Psoas muscle (tissue), 8 donors: ENCODE data around the gene MNAT1. TPM values are rescaled to one million over a fixed set of nuclear protein-coding genes. Genes with fewer than 3 reads are reported as not detected.
"Not testable (repeated sequence)": the region's sequence is repeated elsewhere in the genome, so short reads cannot be mapped to it uniquely, and the experiment has no call there.

Experiments used
- ATAC-seq, 4 donors: fragments of 200-7000 bp; cut with Tn5 transposase; one replicate each; pipeline ENCODE4 v1.9.1; 2020; ENCODE audit warnings: moderate library complexity in 3 of 4, mild to moderate bottlenecking in 2 of 4
- DNase-seq, 2 donors: peaks; one replicate each; pipeline ENCODE4 v3.0.0-alpha.2; 2020
- H3K27ac ChIP-seq: fragments of 200-600 bp; one replicate; pipeline ENCODE4 v1.8.0; 2022
- H3K27me3 ChIP-seq, 3 donors: fragments of 200-600 bp in 1 of 3; one replicate each; pipeline versions ENCODE4 v1.6.1 to v1.8.0; 2013 to 2022; ENCODE audit warnings: low read length in 2 of 3, mild to moderate bottlenecking in 2 of 3, moderate library complexity in 1 of 3; ENCODE audit not compliant: insufficient read depth in 3 of 3
- H3K36me3 ChIP-seq, 2 donors: fragments of 200-600 bp in 1 of 2; one replicate each; pipeline versions ENCODE4 v1.6.1 to v1.8.0; 2013 to 2022; ENCODE audit warnings: low read depth in 1 of 2, mild to moderate bottlenecking in 1 of 2, moderate library complexity in 1 of 2; ENCODE audit not compliant: insufficient read depth in 1 of 2
- H3K4me1 ChIP-seq: fragments of 200-600 bp; one replicate; pipeline ENCODE4 v1.8.0; 2022
- H3K4me3 ChIP-seq: fragments of 200-600 bp; one replicate; pipeline ENCODE4 v1.8.0; 2022; ENCODE audit warnings: mild to moderate bottlenecking
- H3K9me3 ChIP-seq: fragments of 200-600 bp; one replicate; pipeline ENCODE4 v1.8.0; 2022
- CTCF ChIP-seq: fragments of 200-600 bp; IDR thresholded peaks from one replicate; pipeline ENCODE4 v1.8.0; 2022; ENCODE audit warnings: antibody characterized with exemption
- WGBS, 3 donors: extraction: QIAGEN DNeasy Blood & Tissue Kit; methylation state at CpG; one replicate each; pipeline versions ENCODE4 v1.1.6 to v1.1.7; 2013; 5-methylcytosine and 5-hydroxymethylcytosine counted together
- intact Hi-C, 2 donors: fragments of 100-400 bp; cut with DNase I; formaldehyde crosslinking; loops; one replicate each; pipeline versions ENCODE4 v1.11.0 to v1.14.2; 2022
- polyA plus RNA-seq, 3 donors: library from polyadenylated mRNA; stranded (reverse); fragments of 200-250 nt; gene quantifications; one replicate each; pipeline ENCODE4 v1.2.3, GENCODE V29; 2013
- total RNA-seq, 4 donors: library from RNA; stranded (reverse); fragmentation: NEBNext Ultra II Directional in 2 of 4; extraction: Animal tissue kit (Norgen Biotek cat#: 25700) in 2 of 4; gene quantifications; one replicate each; pipeline versions ENCODE4 v1.2.1 to v1.2.4, GENCODE V29; 2021 to 2023
- donor health status: healthy with polysubstance abuse.
- donor health status: DM: no; HTN: no; CAD: no; lungs with moderate emphysema.
- donor health status: Bipolar disorder and iron deficiency.
- donor health status: healthy.
- donor health status: DM: yes; HTN: yes; CAD: no.
- donor health status: DM: no; HTN: no; CAD: no.
- donor health status: DM: no; HTN: no; CAD: no.
- donor health status: DM: yes; HTN: yes; CAD: no.

The MNAT1 gene
- total and polyA plus RNA-seq, 7 donors = 24.0 to 74.3 (median 59.3) TPM

- Histone ChIP-seq H3K27me3 (no peaks in the 10 kb centered on the region), H3K36me3 (peaks cover 0 to 30% of the 10 kb centered on the region in 2 donors), H3K9me3 (no peaks in the 10 kb centered on the region), H3K4me3 (peak overlapping the region; percentile 96), H3K4me1 (peaks cover 30% of the 10 kb centered on the region), H3K27ac (peak overlapping the region; percentile 97)
- no peak for TF ChIP-seq CTCF
- WGBS, 3 donors = 0 to 2% (median 1%) methylated on average over 41 to 60 of the region's 60 CpGs
- peak; percentile 29 to 44 (median 34) for ATAC-seq
- intact Hi-C loops = loop anchor here (5.0 to 10.0 kb wide), 6 partner anchors 65 to 532 kb away; no protein-coding TSS in a partner anchor
- DNase-seq = peak; percentile 40 to 69
Observed at GRCh38 chr14:60722357-60723115, 12.0 kb upstream of the MNAT1 start.

DNA sequence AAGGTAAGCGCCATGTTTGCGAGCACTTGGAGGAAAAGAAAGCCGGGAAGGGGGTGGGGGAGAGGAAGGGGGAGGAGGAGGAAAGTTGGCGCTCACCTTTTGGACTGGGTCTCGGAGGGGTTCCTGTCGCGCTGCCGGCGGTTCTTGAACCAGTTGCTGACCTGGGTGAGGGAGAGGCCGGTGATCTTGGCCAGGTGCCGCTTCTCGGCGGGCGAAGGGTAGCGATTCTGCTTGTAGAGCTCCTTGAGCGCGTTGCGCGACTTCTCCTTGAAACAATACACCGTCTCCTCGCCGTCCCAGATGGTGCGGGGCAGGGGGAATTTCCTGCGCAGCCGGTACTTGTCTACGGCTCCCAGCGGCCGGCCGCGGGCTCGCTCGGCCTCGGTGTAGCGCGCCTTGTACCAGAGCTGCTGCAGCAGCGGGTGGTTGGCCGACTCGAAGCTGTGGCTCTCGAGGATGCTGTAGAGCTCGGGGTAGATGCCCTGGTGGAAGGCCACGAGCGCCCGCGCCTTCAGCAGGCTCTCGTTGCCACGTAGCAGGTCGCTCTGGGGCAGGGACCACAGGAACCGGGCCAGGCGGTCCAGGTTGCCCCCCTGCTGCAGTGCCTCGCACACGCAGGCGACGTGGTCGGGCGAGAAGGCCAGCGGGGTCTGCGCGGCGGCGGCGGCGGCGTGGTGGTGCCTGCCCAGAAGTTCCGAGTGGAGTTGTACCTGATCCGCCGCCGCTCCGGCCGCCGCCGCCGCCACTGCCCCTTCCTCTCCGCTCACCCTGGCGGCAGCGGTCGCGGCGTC, 11.2 kb upstream of the MNAT1 start:
- 0 to 1% (median 0%) methylated on average over 54 to 78 of the region's 78 CpGs for WGBS, 3 donors
- H3K27ac ChIP-seq = peak overlapping the region; percentile 97
- H3K27me3 ChIP-seq = no peaks in the 10 kb centered on the region

DNA sequence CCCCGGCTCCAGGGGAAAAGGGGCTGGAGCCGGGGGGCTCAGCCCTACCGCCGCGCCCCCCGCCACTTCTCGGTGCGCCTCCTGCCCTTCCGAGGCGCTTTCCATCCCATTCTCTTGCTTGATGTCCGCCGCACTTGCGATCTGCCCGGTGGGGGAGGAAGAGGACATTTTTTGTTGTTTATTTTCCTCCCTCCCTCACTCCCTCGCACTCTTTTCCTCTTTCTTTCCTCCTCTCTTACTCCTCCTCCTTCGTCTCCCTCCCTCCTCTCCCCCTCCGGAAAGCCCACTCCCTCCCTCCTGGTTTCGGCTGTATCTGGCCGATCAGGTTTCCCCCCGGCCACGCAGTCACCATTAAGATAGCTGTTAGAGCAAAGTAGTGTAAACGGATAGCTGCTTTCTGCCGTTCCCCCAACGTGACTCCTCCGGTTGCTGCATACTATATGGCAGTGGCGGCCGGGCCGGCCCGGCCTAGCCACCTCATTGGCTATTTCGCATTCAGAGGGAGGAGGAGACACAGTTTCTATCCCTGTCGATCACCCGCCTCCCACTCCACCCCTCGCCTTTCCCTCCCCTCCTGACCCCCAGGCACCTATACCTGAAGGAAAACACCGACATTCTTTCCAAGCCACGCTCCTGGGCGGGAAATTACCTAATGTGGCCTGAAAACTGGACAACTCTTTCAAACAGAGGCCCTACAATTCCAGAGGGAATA, 10.5 kb upstream of the MNAT1 start, which contains the start of gene SIX4:
Gene SIX4, minus strand, starts transcription at position 445 of the 712 bp plus-strand sequence. Its CDS starts 277 bp downstream, at position 168.
- intact Hi-C loops = loop anchor here (5.0 to 10.0 kb wide), 6 partner anchors 67 to 531 kb away; no protein-coding TSS in a partner anchor
- 1 to 2% (median 1%) methylated on average over 31 to 36 of the region's 36 CpGs for WGBS, 3 donors

More for the DNA sequence above, 11.2 kb upstream of the MNAT1 start:
- Histone ChIP-seq H3K4me3 (peak overlapping the region; percentile 96), H3K36me3 (peaks cover 0 to 22% of the 10 kb centered on the region in 2 donors), H3K9me3 (no peaks in the 10 kb centered on the region), H3K4me1 (peaks cover 24% of the 10 kb centered on the region)
- intact Hi-C loops = loop anchor here (5.0 to 10.0 kb wide), 6 partner anchors 66 to 531 kb away; no protein-coding TSS in a partner anchor
- no peak for TF ChIP-seq CTCF
- ATAC-seq (peak; percentile 37 to 57 (median 46)), DNase-seq (peak; percentile 49 to 81)

DNA sequence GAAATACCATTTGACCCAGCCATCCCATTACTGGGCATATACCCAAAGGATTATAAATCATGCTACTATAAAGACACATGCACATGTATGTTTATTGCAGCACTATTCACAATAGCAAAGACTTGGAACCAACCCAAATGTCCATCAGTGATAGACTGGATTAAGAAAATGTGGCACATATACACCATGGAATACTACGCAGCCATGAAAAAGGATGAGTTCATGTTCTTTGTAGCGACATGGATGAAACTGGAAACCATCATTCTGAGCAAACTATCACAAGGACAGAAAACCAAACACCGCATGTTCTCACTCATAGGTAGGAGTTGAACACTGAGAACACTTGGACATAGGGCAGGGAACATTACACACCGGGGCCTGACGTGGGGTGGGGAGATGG, 3.3 kb upstream of the MNAT1 start:
- H3K4me3 ChIP-seq, H3K9me3 ChIP-seq, DNase-seq, ATAC-seq, H3K36me3 ChIP-seq, intact Hi-C loops, H3K27ac ChIP-seq, H3K27me3 ChIP-seq: not testable (repeated sequence)
- peaks cover 11% of the 10 kb centered on the region for H3K4me1 ChIP-seq
- 95 to 96% (median 95%) methylated on average over 5 of the region's 5 CpGs for WGBS, 3 donors

More for the DNA sequence above, 10.5 kb upstream of the MNAT1 start, which contains the start of gene SIX4:
- Histone ChIP-seq H3K4me1 (peaks cover 17% of the 10 kb centered on the region), H3K9me3 (no peaks in the 10 kb centered on the region), H3K4me3 (peak within 1 kb of the TSS; percentile 96), H3K27me3 (peaks cover 0 to 1% (median 0%) of the 10 kb centered on the region in 3 donors), H3K36me3 (peaks cover 0 to 15% of the 10 kb centered on the region in 2 donors), H3K27ac (peak within 1 kb of the TSS; percentile 97)
- TF ChIP-seq CTCF = no peak
- peak; percentile 78 to 86 (median 82) for ATAC-seq
- peak; percentile 80 to 90 for DNase-seq
